ENCODE results near the gene STAT1. TPM values are rescaled to one million over a fixed set of nuclear protein-coding genes. Genes with fewer than 3 reads are reported as not detected.

The STAT1 gene
- total RNA-seq, 1 experiment from 2014 or later, result 25.7 TPM

- Histone ChIP-seq H3K4me3 (ENCODE audit: insufficient read depth, low read depth, low read length) (no peak overlapping the region), H3K27me3 (ENCODE audit: control insufficient read depth, insufficient read depth, low read length) (no peaks in the 10 kb centered on the region), H3K36me3 (replicated peaks; ENCODE audit: control insufficient read depth, insufficient read depth, low read length) (no peaks in the 10 kb centered on the region)
- DNase-seq, result peak; percentile 32
Observed at GRCh38 chr2:191041418-191042161, 27.6 kb upstream of the STAT1 start.

- DNase-seq, result no peak
- H3K36me3 ChIP-seq (replicated peaks; ENCODE audit: control insufficient read depth, insufficient read depth, low read length), result no peaks in the 10 kb centered on the region
- H3K27me3 ChIP-seq (ENCODE audit: control insufficient read depth, insufficient read depth, low read length), result no peaks in the 10 kb centered on the region
- H3K4me3 ChIP-seq (ENCODE audit: insufficient read depth, low read depth, low read length), result no peak overlapping the region
Observed at GRCh38 chr2:191039616-191040015, 25.6 kb upstream of the STAT1 start.

- no peaks in the 10 kb centered on the region for H3K36me3 ChIP-seq (replicated peaks; ENCODE audit: control insufficient read depth, insufficient read depth, low read length)
- no peak for DNase-seq
- no peak overlapping the region for H3K4me3 ChIP-seq (ENCODE audit: insufficient read depth, low read depth, low read length)
- H3K27me3 ChIP-seq (ENCODE audit: control insufficient read depth, insufficient read depth, low read length), result no peaks in the 10 kb centered on the region
Observed at GRCh38 chr2:191038741-191039140, 24.8 kb upstream of the STAT1 start.

- no peaks in the 10 kb centered on the region for H3K27me3 ChIP-seq (ENCODE audit: control insufficient read depth, insufficient read depth, low read length)
- no peak for DNase-seq
- no peaks in the 10 kb centered on the region for H3K36me3 ChIP-seq (replicated peaks; ENCODE audit: control insufficient read depth, insufficient read depth, low read length)
- no peak overlapping the region for H3K4me3 ChIP-seq (ENCODE audit: insufficient read depth, low read depth, low read length)
Observed at GRCh38 chr2:191038241-191038725, 24.3 kb upstream of the STAT1 start.

- Histone ChIP-seq H3K27me3 (ENCODE audit: control insufficient read depth, insufficient read depth, low read length) (no peaks in the 10 kb centered on the region), H3K36me3 (replicated peaks; ENCODE audit: control insufficient read depth, insufficient read depth, low read length) (no peaks in the 10 kb centered on the region), H3K4me3 (ENCODE audit: insufficient read depth, low read depth, low read length) (no peak overlapping the region)
- no peak for DNase-seq
Observed at GRCh38 chr2:191037351-191037750, 23.4 kb upstream of the STAT1 start.

- Histone ChIP-seq H3K36me3 (replicated peaks; ENCODE audit: control insufficient read depth, insufficient read depth, low read length) (no peaks in the 10 kb centered on the region), H3K4me3 (ENCODE audit: insufficient read depth, low read depth, low read length) (no peak overlapping the region), H3K27me3 (ENCODE audit: control insufficient read depth, insufficient read depth, low read length) (no peaks in the 10 kb centered on the region)
- DNase-seq, result no peak
Observed at GRCh38 chr2:191036363-191036762, 22.4 kb upstream of the STAT1 start.

- DNase-seq, result no peak
- Histone ChIP-seq H3K27me3 (ENCODE audit: control insufficient read depth, insufficient read depth, low read length) (no peaks in the 10 kb centered on the region), H3K4me3 (ENCODE audit: insufficient read depth, low read depth, low read length) (no peak overlapping the region), H3K36me3 (replicated peaks; ENCODE audit: control insufficient read depth, insufficient read depth, low read length) (no peaks in the 10 kb centered on the region)
Observed at GRCh38 chr2:191032588-191033429, 18.8 kb upstream of the STAT1 start.

GRCh38 chr2:191031256-191031655, 17.3 kb upstream of the STAT1 start:
- Histone ChIP-seq H3K27me3 (ENCODE audit: control insufficient read depth, insufficient read depth, low read length) (no peaks in the 10 kb centered on the region), H3K36me3 (replicated peaks; ENCODE audit: control insufficient read depth, insufficient read depth, low read length) (no peaks in the 10 kb centered on the region), H3K4me3 (ENCODE audit: insufficient read depth, low read depth, low read length) (no peak overlapping the region)
- no peak for DNase-seq

- Histone ChIP-seq H3K27me3 (ENCODE audit: control insufficient read depth, insufficient read depth, low read length) (no peaks in the 10 kb centered on the region), H3K4me3 (ENCODE audit: insufficient read depth, low read depth, low read length) (no peak overlapping the region)
- peak; percentile 56 for DNase-seq
Observed at GRCh38 chr2:191030521-191031154, 16.7 kb upstream of the STAT1 start.

GRCh38 chr2:191029280-191029950, 15.4 kb upstream of the STAT1 start:
- no peaks in the 10 kb centered on the region for H3K27me3 ChIP-seq (ENCODE audit: control insufficient read depth, insufficient read depth, low read length)
- DNase-seq, result no peak
- no peak overlapping the region for H3K4me3 ChIP-seq (ENCODE audit: insufficient read depth, low read depth, low read length)
- no peaks in the 10 kb centered on the region for H3K36me3 ChIP-seq (replicated peaks; ENCODE audit: control insufficient read depth, insufficient read depth, low read length)

More at GRCh38 chr2:191030521-191031154, 16.7 kb upstream of the STAT1 start:
- no peaks in the 10 kb centered on the region for H3K36me3 ChIP-seq (replicated peaks; ENCODE audit: control insufficient read depth, insufficient read depth, low read length)

- H3K36me3 ChIP-seq (replicated peaks; ENCODE audit: control insufficient read depth, insufficient read depth, low read length), result no peaks in the 10 kb centered on the region
Observed at GRCh38 chr2:191026377-191026776, 12.4 kb upstream of the STAT1 start.

GRCh38 chr2:191025135-191025534, 11.2 kb upstream of the STAT1 start:
- Histone ChIP-seq H3K27me3 (ENCODE audit: control insufficient read depth, insufficient read depth, low read length) (no peaks in the 10 kb centered on the region; the same call in 1 of the 2 replicates), H3K4me3 (ENCODE audit: insufficient read depth, low read depth, low read length) (no peak overlapping the region), H3K36me3 (replicated peaks; ENCODE audit: control insufficient read depth, insufficient read depth, low read length) (no peaks in the 10 kb centered on the region)
- DNase-seq, result no peak

More at GRCh38 chr2:191026377-191026776, 12.4 kb upstream of the STAT1 start:
- H3K4me3 ChIP-seq (ENCODE audit: insufficient read depth, low read depth, low read length), result no peak overlapping the region
- no peak for DNase-seq
- no peaks in the 10 kb centered on the region; the same call in 1 of the 2 replicates for H3K27me3 ChIP-seq (ENCODE audit: control insufficient read depth, insufficient read depth, low read length)

- Histone ChIP-seq H3K4me3 (ENCODE audit: insufficient read depth, low read depth, low read length) (no peak overlapping the region), H3K27me3 (ENCODE audit: control insufficient read depth, insufficient read depth, low read length) (no peaks in the 10 kb centered on the region; the same call in 1 of the 2 replicates), H3K36me3 (replicated peaks; ENCODE audit: control insufficient read depth, insufficient read depth, low read length) (no peaks in the 10 kb centered on the region)
- DNase-seq, result no peak
Observed at GRCh38 chr2:191023235-191023679, 9.3 kb upstream of the STAT1 start.

Measured in H7 (cell line).